OCI-LY1 (cell line): ENCODE measurements around the gene SYN1.

Source experiments
- H2AFZ ChIP-seq: fragments of 200-600 bp; sonication (generic), shearing (Covaris generic); 2 replicates; pipeline ENCODE4 v1.6.0; 2014; ENCODE audit warnings: antibody characterized with exemption, mild to moderate bottlenecking, low read length
- H3F3A ChIP-seq: fragments of 200-600 bp; sonication (generic), shearing (Covaris generic); 2 replicates; pipeline ENCODE4 v1.6.0; 2014; ENCODE audit warnings: mild to moderate bottlenecking, antibody characterized with exemption, low read length, moderate library complexity; ENCODE audit not compliant: insufficient read depth
- H3K27ac ChIP-seq: fragments of 200-600 bp; sonication (generic); 2 replicates; pipeline ENCODE4 v1.5.1; 2014; ENCODE audit warnings: low read length, mixed run types, mild to moderate bottlenecking, low read depth; ENCODE audit not compliant: poor library complexity, severe bottlenecking
- H3K27me3 ChIP-seq: fragments of 200-600 bp; sonication (generic); 2 replicates; pipeline ENCODE4 v1.6.0; 2014; ENCODE audit warnings: antibody characterized with exemption, mild to moderate bottlenecking, low read length, moderate library complexity; ENCODE audit not compliant: insufficient read depth
- H3K36me3 ChIP-seq: fragments of 200-600 bp; sonication (generic); 2 replicates; pipeline ENCODE4 v1.6.1; 2014; ENCODE audit warnings: mild to moderate bottlenecking, antibody characterized with exemption, low read length, moderate library complexity, mixed read lengths; ENCODE audit not compliant: insufficient read depth
- H3K4me1 ChIP-seq: fragments of 200-600 bp; sonication (generic); 2 replicates; pipeline ENCODE4 v1.5.1; 2014; ENCODE audit warnings: mild to moderate bottlenecking, low read length, moderate library complexity; ENCODE audit not compliant: insufficient read depth, severe bottlenecking
- H3K4me2 ChIP-seq: fragments of 200-600 bp; sonication (generic), shearing (Covaris generic); 2 replicates; pipeline ENCODE4 v1.6.1; 2014; ENCODE audit warnings: low read length
- H3K4me3 ChIP-seq: fragments of 200-600 bp; sonication (generic); 2 replicates; pipeline ENCODE4 v1.5.1; 2014; ENCODE audit warnings: low read length, low read depth, mild to moderate bottlenecking, mixed read lengths; ENCODE audit not compliant: poor library complexity, severe bottlenecking
- H3K79me2 ChIP-seq: fragments of 200-600 bp; shearing (Covaris generic); 2 replicates; pipeline ENCODE4 v1.6.1; 2016; ENCODE audit warnings: mixed run types, low read length, mixed read lengths; ENCODE audit not compliant: insufficient read depth
- H3K9ac ChIP-seq: fragments of 200-600 bp; sonication (generic), shearing (Covaris generic); 2 replicates; pipeline ENCODE4 v1.6.1; 2014; ENCODE audit warnings: mild to moderate bottlenecking, low read length, mixed read lengths
- H3K9me2 ChIP-seq: fragments of 200-600 bp; sonication (generic), shearing (Covaris generic); 2 replicates; pipeline ENCODE4 v1.6.1; 2014; ENCODE audit warnings: low read depth, mild to moderate bottlenecking, low read length, mixed read lengths
- H3K9me3 ChIP-seq: fragments of 200-600 bp; shearing (Covaris generic); 2 replicates; pipeline ENCODE4 v1.6.1; 2014; ENCODE audit warnings: low read length, mixed read lengths
- H4K20me1 ChIP-seq: fragments of 200-600 bp; sonication (generic), shearing (Covaris generic); 2 replicates; pipeline ENCODE4 v1.6.0; 2016; ENCODE audit warnings: mild to moderate bottlenecking, low read length; ENCODE audit not compliant: insufficient read depth
- EZH2 ChIP-seq: fragments of 200-600 bp; sonication (generic), shearing (Covaris generic); IDR thresholded peaks from 2 replicates; pipeline ENCODE4 v1.8.0; 2017; ENCODE audit warnings: borderline replicate concordance, mixed run types, mild to moderate bottlenecking, antibody characterized with exemption, low read length, moderate library complexity, mixed read lengths
- TF ChIP-seq, protein P1 (sequence below): fragments of 200-600 bp; sonication (generic), shearing (Covaris generic); IDR thresholded peaks from 2 replicates; pipeline ENCODE4 v1.5.1; 2017; ENCODE audit warnings: mild to moderate bottlenecking, antibody characterized with exemption, low read length, moderate library complexity, mixed read lengths

SYN1 gene

DNA sequence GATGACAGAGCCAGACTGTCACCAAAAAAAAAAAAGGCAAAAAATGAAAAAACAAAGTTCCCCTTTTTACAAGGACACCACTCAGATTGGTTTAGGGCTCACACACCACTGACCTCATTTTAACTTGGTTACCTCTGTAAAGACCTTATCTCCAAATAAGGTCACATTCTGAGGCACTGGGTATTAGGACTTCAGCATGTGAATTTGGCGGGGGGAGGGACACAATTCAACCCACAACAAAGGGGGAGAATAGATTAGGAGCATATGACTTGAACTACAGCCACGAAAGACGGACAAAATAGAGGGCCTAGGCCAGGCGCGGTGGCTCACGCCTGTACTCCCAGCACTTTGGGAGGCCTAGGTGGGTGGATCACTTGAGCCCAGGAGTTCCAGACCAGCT lies 89.6 kb downstream of the SYN1 start:
- Histone ChIP-seq H3K79me2 (no peaks in the 10 kb centered on the region), H4K20me1 (no peaks in the 10 kb centered on the region), H3F3A (no peaks in the 10 kb centered on the region), H3K9me3 (no peaks in the 10 kb centered on the region), H3K36me3 (no peaks in the 10 kb centered on the region), H3K4me3 (no peak overlapping the region), H3K9ac (no peak overlapping the region), H3K27me3 (no peaks in the 10 kb centered on the region), H3K27ac (no peak overlapping the region), H3K4me1 (peaks cover 7% of the 10 kb centered on the region), H3K9me2 (no peaks in the 10 kb centered on the region), H2AFZ (no peak overlapping the region), H3K4me2 (no peak overlapping the region)
- TF ChIP-seq, protein P1, sequence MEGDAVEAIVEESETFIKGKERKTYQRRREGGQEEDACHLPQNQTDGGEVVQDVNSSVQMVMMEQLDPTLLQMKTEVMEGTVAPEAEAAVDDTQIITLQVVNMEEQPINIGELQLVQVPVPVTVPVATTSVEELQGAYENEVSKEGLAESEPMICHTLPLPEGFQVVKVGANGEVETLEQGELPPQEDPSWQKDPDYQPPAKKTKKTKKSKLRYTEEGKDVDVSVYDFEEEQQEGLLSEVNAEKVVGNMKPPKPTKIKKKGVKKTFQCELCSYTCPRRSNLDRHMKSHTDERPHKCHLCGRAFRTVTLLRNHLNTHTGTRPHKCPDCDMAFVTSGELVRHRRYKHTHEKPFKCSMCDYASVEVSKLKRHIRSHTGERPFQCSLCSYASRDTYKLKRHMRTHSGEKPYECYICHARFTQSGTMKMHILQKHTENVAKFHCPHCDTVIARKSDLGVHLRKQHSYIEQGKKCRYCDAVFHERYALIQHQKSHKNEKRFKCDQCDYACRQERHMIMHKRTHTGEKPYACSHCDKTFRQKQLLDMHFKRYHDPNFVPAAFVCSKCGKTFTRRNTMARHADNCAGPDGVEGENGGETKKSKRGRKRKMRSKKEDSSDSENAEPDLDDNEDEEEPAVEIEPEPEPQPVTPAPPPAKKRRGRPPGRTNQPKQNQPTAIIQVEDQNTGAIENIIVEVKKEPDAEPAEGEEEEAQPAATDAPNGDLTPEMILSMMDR, result no peak
- no peak for TF ChIP-seq EZH2

DNA sequence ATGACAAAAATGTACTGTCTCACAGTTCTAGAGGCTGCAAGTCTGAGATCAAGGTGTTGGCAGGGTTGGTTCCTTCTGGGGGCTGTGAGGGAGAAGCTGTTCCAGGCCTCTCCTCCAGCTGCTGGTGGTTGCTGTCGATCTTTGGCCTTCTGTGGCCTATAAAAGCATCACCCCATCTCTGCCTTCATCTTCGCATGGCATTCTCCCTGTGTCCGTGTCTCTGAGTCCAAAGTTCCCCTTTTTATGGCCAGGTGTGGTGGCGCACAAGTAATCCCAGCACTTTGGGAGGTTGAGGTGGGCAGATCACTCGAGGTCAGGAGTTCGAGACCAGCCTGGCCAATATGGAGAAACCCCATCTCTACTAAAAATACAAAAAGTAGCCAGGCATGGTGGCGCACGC lies 90.1 kb downstream of the SYN1 start:
- Histone ChIP-seq H3K4me2 (no peak overlapping the region), H3F3A (no peaks in the 10 kb centered on the region), H2AFZ (no peak overlapping the region), H4K20me1 (no peaks in the 10 kb centered on the region), H3K27ac (no peak overlapping the region), H3K4me1 (peaks cover 7% of the 10 kb centered on the region), H3K9ac (no peak overlapping the region), H3K4me3 (no peak overlapping the region), H3K9me3 (no peaks in the 10 kb centered on the region), H3K27me3 (no peaks in the 10 kb centered on the region), H3K9me2 (no peaks in the 10 kb centered on the region), H3K79me2 (no peaks in the 10 kb centered on the region), H3K36me3 (no peaks in the 10 kb centered on the region)
- TF ChIP-seq, protein P1, result no peak
- no peak for TF ChIP-seq EZH2

DNA sequence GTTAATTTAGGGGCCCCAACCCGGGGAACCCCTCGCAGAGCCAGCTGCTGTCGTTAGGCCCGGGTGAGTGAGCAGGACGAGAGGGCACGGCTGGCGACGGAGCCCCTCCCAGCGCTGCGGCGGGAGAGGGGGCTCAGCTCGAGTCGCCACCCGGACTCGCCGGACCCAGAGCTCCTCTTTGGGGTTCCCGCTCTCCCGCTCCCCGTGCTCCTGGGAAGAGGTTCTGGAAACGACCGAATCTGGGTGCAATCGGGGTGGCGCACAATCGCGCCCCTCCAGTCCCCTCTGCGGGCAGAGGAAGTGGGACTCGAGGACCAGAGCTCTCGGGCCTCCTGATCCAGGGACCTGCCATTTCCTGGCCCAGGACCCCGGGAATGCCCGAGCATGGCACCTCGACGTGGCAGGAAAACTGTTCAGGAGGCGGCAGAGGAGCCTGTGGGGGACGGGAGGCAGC lies 95.9 kb downstream of the SYN1 start:
- peak overlapping the region; percentile 83 for H2AFZ ChIP-seq
- no peaks in the 10 kb centered on the region for H3K79me2 ChIP-seq
- no peaks in the 10 kb centered on the region for H4K20me1 ChIP-seq
- H3K36me3 ChIP-seq, result no peaks in the 10 kb centered on the region
- peaks cover 5% of the 10 kb centered on the region for H3K4me1 ChIP-seq
- no peak overlapping the region for H3K27ac ChIP-seq
- peak overlapping the region; percentile 90 for H3K4me2 ChIP-seq
- no peaks in the 10 kb centered on the region for H3K9me3 ChIP-seq
- peak overlapping the region; percentile 72 for H3K9ac ChIP-seq
- H3K4me3 ChIP-seq, result peak overlapping the region; percentile 69
- no peaks in the 10 kb centered on the region for H3K9me2 ChIP-seq
- no peak for TF ChIP-seq EZH2
- TF ChIP-seq, protein P1, result no peak
- H3F3A ChIP-seq, result no peaks in the 10 kb centered on the region
- H3K27me3 ChIP-seq, result no peaks in the 10 kb centered on the region
